ENCODE data around the gene CXorf49. TPM values are rescaled to one million over a fixed set of nuclear protein-coding genes. Genes with fewer than 3 reads are reported as not detected.
"Not testable (repeated sequence)": the region's sequence is repeated elsewhere in the genome, so short reads cannot be mapped to it uniquely, and the experiment has no call there.

The CXorf49 gene
- total RNA-seq, 1 experiment from 2014 or later, result not detected

- not testable (repeated sequence) for H2BK120ac ChIP-seq (ENCODE audit: low read depth, low read length, poor library complexity, severe bottlenecking); H3K27me3 Mint-ChIP-seq (ENCODE audit: low read depth); H3K79me1 ChIP-seq (ENCODE audit: insufficient read depth, low read depth, low read length, poor library complexity, severe bottlenecking); H3K79me2 ChIP-seq (ENCODE audit: insufficient read depth, low read length); H3K23me2 ChIP-seq (ENCODE audit: insufficient read length, low read depth, low read length, poor library complexity, severe bottlenecking); H3K9ac ChIP-seq (ENCODE audit: extremely low read depth, insufficient read length, low read length); H4K20me1 ChIP-seq (ENCODE audit: control insufficient read depth, insufficient read depth, insufficient read length); H3T11ph ChIP-seq (ENCODE audit: low read length); H3K4me3 Mint-ChIP-seq; H3K36me3 Mint-ChIP-seq (ENCODE audit: insufficient read depth in 1 of 3, low read depth in 3 of 3); H2AFZ ChIP-seq (ENCODE audit: low read length); H2BK12ac ChIP-seq (ENCODE audit: insufficient read length, low read depth, low read length); H3K27ac Mint-ChIP-seq; DNase-seq; H3K9me3 Mint-ChIP-seq; H4K5ac ChIP-seq (ENCODE audit: insufficient read length, low read depth, low read length); H3K14ac ChIP-seq (ENCODE audit: insufficient read depth, low read length); H3K9me3 ChIP-seq (ENCODE audit: control insufficient read depth, low read depth, low read length); H3K18ac ChIP-seq (ENCODE audit: insufficient read length, low read depth, low read length); H2BK5ac ChIP-seq (ENCODE audit: insufficient read length, low read length); H3K4me2 ChIP-seq (ENCODE audit: insufficient read depth, insufficient read length, low read length); H2BK15ac ChIP-seq (ENCODE audit: low read depth, low read length); H4K91ac ChIP-seq (ENCODE audit: insufficient read length, low read depth, low read length); H3K23ac ChIP-seq (ENCODE audit: insufficient read length, low read depth, low read length); H3K4me1 ChIP-seq (ENCODE audit: insufficient read depth, low read length); H4K8ac ChIP-seq (replicated peaks; ENCODE audit: insufficient read length, low read depth, low read length); H3K56ac ChIP-seq (ENCODE audit: insufficient read length, low read depth, low read length); H3K27ac ChIP-seq (ENCODE audit: insufficient read length, low read depth, low read length); H3K4ac ChIP-seq (ENCODE audit: low read depth, low read length); H2BK20ac ChIP-seq (ENCODE audit: low read depth, low read length, poor library complexity, severe bottlenecking); H3K27me3 ChIP-seq (ENCODE audit: insufficient read depth, low read length); H3K4me1 Mint-ChIP-seq; H2AK5ac ChIP-seq (ENCODE audit: insufficient read length, low read length)
- WGBS (ENCODE audit: extremely low coverage, insufficient read length, low lambda C conversion rate), result no CpG with 5 or more reads among the region's 24 CpGs
Observed at GRCh38 chrX:71696641-71697465, 21.2 kb downstream of the CXorf49 start.

All from H9 (cell line).